HG02852 (cell line): ENCODE measurements around the gene DLG5.

ENCODE experiments used
- ATAC-seq: cut with Tn5 transposase; IDR thresholded peaks from one replicate; pipeline ENCODE4 v1.9.1; 2021; ENCODE audit warnings: mild to moderate bottlenecking, moderate library complexity; ENCODE audit not compliant: unreplicated experiment

DLG5 gene

DNA sequence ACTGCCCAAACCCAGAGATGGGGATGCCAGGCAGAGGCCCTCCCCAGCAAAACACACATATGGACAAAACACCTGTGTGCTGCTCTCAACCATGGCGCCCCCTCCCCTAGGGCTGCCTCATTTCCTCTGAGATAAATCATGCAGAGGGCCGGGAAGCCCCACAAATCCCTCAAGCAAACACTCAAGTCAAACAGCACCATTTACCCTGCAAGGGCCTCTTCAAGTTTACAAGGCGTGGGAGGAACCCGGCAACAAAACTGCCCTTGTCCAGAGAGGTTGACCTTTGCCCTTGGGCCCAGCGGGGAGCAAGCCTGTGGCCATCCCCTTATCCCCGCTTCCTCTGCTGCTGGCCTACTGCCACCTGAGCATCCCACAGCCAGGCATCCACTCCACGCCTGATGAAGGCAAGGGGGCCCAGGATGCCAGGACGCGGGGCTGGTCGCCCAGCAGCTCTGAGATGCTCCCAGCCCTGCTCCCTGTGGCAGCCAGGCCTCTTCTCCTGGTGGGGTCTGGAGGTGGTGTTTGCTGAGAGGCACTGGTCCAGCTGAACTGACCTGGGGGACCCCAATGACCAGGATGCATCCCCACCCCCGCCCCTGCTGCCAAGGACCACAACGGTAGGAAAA, 77.4 kb downstream of the DLG5 start:
- ATAC-seq, result peak; percentile 53

DNA sequence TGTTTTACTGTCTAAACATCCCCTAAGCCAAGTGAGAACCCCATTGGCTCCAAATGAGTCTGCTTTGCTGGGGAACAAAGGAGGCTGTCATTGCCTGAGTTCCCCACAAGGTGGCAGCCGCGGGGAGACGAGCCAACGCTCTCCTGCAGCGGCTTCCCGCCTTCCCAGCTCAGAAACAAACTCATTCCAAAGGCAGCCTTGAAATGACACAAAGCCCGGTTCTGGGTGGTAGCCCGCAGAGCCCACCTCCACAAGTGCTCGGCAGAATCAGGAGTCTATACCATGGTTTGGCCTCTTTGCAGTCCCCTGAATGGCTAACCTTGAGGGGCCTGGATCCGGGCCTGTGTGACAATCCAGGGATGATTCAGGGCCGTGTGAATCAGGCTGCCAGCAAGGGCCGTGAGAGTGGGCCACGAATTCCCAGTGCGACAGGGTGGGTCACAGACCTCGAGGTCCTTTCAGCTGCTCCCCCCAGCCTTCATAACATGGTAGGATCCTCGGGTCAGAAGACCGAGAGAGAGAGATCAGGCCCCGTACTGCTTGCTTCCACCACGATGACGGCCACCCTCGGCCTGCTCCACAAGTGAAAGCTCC, 79.7 kb downstream of the DLG5 start:
- ATAC-seq, result peak; percentile 66

DNA sequence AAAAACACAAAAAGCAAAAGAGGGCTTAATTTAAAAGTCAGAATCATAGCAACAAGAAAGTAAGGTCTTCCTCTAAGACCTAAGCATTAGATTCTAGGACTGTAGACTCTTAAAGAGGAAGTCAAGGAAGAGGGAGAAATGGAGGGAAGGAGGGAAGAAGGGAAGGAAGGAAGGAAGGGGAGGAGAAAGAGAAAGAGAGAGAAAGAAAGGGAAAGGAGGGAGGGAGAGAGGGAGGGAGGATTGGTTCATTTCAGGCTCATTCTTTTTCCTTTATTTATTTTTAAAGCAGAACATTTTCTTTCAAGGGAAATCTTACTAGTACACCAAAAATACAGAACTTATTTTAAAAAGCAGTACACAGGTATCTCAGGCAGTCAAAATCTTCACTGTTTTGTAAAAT, 81.1 kb downstream of the DLG5 start:
- ATAC-seq, result no peak

DNA sequence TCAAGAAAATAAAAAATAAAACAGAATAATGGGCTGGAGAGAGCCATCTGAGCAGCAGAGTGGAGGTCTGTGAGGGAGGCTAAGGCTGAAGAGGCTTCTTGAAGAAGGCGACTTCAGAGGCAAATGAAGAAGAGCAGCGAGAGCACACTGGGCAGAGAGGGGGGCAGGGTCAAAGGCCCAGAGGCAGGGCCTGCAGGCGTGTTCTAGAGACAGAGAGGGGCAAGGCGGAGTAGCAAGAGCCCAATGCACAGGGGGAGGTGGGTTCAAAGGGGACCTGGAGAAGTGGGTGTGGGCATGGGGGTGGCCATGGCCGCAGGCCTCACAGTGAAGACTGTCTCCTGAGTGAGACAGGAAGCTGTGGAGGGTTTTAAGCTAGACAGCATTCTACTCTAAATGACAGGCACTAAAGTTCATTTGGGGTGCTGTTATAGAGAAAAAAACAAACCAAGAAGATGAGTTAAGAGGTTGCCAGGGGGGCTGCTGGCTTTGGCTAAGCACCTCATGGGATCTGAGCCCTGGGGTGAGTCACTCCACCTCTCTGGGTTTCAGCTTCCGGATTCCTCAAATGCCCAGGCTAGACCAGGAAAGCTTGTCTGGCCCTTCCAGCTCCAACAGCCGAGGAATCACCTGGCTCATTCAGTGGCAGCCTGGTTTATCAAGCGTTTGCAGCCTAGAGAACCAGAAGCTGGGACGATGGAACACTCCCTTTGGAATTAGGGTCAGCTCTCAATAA, 81.7 kb downstream of the DLG5 start:
- ATAC-seq, result no peak

DNA sequence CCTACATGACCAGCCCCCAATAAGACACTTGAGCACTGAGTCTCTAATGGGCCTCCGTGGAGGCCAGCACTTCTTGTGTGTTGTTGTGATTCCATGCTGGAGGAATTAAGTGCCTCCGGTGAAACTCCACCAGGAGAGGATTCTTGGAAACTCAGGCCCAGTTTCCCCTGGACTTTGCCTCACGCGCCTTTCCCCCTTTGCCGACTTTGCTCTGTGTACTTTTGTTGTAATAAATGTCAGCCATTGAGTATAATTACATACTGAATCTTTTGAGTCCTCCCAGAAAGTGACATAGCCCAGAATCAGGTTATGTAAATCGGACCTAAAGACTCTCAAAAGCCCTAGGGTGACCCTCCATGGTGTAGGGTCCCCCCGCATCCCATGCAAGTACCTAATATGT, 82.4 kb downstream of the DLG5 start:
- no peak for ATAC-seq

DNA sequence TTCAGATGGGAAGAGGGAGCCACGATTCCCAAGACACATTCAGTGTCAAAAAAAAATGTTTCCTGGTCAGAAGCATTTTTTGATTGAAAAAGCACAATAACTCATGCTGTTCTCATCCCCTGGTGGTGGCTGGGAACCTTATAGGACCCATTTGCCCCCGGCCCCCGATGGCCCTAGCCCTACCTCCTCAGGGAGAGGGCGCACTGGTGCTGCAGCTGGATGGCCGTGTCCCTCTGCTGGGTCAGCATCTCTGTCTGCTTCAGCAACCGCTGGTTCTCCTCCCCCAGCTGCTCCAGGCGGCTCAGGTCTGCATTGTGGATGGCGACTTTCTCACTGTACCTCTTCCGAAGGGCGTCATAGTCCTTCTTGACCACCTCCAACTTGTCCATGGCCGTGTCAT, 83.3 kb downstream of the DLG5 start:
- ATAC-seq, result no peak

DNA sequence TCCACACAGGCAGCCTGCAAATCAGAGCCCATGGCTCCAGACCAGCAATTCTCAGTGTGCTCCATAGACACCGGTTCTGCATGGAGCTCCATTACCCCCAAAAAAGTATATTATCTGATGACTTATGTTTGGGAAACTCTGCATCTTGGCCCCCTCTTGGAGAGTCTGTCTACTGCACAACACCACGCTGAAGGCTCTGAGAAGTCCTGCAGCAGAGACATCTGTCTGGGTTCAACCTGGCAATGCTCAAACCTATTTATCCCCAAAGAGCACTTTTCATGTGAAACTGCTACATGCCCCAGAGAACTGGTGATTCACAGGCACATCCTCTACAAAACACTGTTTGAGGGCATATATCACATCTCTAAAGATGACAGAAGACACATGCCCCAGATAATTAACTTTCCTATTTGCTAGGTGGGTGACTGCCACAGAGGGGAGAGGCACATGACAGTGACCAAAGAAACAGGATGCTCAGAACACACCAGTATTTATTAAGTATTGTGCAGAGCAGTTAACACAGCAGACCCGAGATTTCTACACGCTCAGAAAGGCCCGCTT, 83.8 kb downstream of the DLG5 start:
- no peak for ATAC-seq

DNA sequence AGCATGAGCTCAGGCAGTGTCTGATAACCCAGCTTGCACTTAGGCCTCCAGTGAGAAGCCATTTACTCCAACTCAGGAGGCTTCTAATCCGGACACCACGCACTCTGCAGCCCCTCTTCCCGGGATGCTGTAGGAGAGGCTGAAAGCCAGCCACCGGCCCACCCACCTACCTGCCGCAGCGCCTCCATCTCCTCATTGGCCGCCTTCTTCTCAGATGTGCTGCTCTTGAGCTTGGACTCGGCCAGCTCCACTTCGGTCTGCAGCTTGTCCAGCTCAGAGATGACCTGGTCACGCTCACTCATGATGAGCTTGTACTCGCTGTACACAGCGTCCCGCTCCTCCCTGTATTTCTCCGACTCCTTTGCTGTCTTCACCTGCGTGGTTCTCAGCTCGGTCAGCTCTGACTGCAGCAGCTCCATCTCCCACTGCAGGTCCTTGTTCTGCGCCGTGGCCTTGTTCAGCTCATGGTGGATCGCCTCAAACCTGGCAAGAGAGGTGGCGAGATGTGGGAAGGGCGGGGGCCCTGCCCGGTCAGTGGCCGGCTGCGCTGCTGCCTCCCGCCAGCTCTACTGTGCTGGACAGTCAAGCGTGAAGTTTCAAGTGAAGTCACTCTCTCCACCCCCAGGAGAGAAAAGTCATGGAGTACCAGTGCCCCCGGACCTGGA, 84.7 kb downstream of the DLG5 start:
- no peak for ATAC-seq

DNA sequence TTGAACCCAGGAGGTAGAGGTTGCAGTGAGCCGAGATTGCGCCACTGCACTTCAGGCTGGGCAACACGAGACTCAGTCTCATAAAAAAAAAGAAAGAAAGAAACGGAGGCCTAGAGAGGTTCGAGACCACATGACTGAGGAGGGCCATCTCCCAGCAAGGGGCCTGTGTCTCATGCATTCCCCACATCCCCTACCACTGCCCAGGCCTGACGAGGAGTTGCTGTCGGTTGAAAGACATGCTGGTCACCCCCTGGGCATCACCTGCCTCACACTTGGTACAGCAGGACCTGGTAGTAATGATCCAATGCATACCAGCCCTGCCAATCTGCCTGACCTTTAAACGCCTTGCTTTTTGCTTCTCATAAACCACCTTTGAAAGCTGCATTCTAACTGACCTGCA, 85.9 kb downstream of the DLG5 start:
- no peak for ATAC-seq

DNA sequence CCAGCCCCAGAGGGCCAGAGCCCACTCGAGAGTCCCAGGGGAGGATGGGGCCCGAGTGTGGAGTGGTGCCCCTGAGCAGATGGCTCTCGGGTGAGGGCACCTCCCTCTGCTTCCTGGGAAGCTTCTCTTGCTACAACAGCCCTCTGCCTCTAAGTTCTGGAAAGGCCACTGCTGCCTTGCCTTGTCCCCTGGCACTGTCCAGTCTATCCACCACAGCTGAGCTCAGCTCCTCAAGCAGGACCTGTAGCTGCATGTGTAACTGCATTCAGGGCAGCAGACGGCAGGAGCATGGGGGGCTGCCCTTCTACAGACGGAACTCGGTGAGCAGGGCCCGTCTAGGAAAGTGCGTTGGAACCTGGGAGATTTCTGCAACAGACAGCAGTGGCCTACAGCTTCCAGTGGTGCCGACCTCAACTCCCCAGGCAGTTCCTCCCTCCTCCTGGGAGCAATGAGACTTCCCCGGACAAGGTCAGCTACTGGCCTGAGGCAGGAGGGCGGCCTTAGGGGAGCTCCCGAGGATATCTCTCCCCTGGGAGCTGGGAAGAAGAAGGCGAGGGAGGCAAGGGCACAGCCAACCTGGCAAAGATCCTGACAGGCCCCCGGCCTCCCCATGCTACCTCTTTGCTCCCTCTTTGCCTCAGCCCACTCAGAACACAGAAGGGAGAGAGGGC, 88.5 kb downstream of the DLG5 start:
- ATAC-seq, result no peak

DNA sequence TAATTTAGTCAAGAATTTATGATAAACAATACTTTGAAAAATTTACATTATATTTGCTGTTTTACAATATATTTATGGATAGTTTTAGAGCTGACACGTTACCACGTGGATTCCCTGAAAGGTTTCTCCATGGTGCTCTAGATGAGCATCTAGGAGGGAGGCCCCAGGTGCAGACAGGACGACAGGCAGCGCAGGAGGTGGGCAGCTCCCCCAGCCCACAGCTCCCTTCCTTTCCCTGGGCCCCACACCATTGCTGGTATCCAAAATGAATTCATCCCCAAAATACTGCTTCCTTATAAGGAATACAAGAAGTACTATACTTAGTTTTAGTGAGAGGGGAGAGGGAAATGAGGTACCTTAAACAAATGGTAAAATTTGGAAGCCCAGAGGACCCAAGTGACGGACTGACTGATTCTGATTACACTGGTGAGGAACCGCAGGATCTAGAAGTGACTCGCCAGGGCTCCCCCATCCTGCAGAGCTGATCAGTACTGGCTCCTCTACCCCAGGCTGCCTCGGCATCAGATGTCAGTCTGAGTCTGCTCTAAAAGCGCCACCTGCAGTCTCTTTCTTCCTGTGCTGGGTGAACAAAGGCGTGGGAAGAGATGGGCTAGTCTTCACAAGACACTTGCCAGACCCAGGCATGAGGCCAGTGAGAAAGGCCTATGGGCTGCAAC, 89.2 kb downstream of the DLG5 start:
- peak; percentile 92 for ATAC-seq

DNA sequence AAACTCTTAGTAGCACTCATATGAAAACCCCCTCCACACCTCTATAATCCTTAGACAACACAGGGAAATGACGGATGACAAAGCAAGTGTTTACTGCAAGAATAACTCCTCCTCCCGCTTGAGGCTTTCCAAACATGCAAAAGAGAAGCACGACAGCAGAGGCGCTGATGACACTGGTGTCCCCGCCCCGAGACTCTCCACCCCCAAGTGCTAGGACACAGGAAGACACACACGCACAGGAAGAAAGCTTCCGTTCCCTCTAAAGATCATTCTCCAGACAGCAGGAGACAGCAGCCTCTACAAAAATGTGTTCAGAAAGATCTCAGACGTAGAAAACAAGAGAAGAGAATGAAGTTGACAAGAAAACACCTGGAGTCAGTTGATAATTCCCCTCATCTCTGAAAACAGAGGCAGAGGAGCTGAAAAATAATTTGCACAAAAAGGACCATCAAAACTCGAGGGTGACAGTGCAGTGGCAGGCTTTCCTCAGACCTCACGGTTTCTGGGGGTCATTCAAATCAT, 90.2 kb downstream of the DLG5 start:
- peak; percentile 51 for ATAC-seq

DNA sequence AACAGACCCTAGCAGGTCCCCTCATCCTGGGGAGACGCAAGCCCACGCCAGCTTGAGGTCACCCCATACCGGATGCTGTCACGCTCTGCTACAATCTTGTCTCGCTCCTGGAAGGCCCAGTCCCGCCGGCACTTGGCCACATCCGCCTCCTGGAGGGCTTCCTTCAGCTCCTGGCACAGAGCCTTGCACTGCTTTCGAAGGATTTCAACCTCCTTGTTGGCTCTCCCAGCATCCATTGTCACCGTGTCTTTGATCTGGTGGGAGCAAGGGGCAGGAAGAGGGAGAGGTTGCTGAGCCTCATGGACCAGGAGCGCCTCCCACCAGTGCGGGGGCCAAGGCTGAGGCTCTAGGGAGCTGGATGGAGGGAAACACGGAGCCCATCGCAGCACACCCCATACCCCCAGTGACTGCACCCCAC, 90.9 kb downstream of the DLG5 start:
- no peak for ATAC-seq

DNA sequence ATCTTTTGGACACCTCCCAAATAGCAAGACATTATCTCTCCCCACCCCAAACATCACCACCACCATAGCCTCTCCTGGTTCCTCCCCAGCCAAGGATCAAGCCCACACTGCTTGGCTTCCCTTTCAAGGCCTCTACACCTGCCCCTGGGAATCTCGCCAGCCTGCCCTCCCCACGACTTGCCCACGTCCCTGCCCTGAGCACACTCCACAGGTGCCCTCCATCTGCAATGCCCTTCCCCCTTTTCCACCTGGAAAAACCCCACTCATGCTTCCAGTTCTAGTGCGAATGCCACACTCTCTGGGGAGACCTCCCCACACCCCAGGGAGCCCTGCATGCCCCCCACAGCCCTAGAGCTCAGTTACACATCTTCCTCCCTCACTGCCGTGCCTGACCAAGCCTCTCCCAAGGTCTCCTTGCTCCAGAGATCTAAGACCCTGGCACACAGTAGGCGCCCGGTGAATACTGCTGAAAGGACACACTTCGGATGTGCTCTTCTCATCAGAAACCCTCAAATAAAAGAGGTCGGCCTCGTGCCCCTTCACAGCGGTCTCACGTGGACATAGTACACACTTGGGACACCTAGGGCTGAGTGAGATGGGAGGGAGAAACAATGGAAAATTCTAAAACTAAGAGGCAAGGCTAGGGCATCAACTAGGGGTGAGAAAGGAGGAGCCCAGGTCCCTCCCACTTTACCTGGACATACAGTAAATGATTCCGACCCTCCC, 91.4 kb downstream of the DLG5 start:
- no peak for ATAC-seq

DNA sequence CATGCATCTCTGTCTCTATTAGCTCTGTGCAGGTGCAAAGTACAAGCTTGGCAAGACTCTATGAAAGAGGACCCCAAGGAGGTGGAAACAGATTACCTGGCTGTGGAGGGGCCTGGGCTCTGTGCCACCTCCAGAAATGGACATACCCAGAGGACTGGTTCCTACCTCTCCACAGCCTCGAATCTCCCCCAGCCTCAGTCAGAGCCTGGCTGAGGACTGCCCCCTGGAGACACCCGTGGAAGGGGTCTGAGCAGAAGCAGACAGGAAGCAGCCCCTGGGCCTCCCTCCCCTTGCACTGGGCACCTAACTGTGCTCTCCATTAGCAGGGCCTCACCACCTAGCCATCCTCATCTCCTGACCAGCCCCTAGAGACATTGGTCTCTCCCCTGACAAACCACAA, 92.0 kb downstream of the DLG5 start:
- no peak for ATAC-seq

DNA sequence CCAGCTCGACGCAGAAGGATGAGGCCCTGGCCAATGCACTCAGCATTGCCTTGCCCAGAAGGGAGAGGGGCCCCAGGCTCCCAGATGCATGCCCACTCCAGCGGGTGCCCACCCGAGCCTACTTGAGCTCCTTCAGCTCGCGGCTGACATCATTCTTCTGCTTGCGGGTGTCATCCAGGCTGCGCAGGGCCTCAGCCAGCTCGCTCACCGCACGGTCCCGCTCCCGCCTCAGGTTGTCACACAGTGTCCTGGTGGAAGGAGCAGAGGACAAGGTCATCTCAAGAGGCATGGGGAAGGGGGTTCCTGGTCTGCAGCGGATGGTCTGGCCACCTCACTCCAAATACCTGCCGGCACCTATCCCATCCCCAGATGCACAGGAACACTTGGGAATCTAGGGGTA, 92.8 kb downstream of the DLG5 start:
- ATAC-seq, result no peak

DNA sequence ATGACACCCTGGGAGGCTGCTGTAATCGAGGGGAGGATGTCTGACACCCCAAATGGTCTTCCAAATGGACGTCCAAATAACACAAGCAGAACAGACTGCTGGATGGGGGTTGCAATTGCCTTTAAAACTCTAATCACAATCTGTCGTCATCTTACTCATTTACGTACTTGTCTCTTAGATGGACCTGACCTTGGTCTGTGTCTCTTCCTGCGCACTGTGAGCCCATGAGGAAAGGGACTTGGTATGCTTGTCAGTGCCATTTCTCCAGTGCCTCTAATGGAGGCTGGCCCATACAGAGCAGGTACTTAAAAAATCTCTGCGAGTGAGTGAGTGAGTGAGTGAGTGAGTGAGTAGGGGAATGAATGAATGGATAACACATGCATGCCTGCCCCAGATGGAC, 93.3 kb downstream of the DLG5 start:
- ATAC-seq, result no peak

DNA sequence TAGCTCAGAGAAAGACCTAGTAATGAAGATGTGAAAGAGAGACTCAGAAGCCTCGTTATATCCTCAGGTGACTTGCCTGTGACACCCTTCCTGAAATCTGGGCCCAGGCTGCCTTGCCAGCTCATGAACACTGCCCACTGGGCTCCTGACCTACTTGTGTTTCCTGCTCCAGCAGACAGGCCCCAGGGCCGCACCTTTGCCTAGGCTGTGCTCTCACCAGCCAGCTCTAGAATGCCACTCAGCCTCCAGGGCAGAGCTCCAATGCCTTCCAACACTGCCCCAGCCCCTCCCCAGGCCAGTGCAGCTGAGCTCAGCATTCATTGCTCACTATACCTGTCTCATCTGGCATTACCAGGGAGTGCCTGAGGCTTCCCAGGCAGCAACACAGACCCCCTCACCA, 94.3 kb downstream of the DLG5 start:
- no peak for ATAC-seq

DNA sequence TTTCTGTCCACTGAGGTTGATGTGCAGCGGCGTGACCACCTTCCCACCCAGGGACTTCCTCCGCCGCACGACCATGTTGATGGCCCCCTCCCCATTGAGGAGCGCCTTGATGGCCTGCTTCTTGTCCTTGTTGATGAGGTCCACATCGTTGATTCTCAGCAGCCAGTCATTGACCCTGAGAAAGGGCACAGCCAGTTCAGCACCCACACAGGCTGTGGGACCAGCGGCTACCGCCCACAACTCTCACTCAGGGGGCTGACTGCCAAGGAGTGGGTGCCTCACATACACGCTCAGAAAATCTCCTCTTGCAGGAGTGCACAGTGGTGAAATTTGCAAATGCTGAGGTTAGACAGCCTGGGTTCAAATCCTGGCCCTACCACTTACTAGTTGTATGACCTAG, 97.2 kb downstream of the DLG5 start:
- ATAC-seq, result no peak

DNA sequence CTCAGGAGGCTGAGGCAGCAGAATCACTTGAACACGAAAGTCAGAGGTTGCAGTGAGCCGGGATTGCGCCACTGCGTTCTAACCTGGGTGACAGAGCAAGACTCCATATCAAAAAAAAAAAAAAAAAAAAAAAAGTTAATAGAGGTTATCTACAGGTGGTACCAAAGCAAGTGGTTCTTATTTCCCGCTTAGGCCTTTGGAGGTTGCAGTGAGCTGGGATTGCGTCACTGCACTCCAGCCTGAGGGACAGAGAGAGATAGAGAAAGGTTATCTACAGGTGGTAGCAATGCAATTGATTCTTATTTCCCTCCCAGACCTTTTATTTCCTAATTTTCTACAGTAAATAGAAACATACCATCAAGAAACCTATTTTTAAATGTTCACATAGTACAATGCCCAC, 98.2 kb downstream of the DLG5 start:
- ATAC-seq, result no peak
